MM.1S (cell line): ENCODE data around the gene ERC2.

Source experiments
- CTCF ChIP-seq: fragments of 300-600 bp; sonication (generic); IDR thresholded peaks from 2 replicates; pipeline ENCODE4 v1.5.1; 2016; ENCODE audit warnings: antibody characterized with exemption, low read length, mixed read lengths
- EZH2 ChIP-seq: fragments of 300-600 bp; sonication (generic); optimal IDR thresholded peaks from 2 replicates; pipeline ENCODE3; 2017; ENCODE audit warnings: low read depth, mild to moderate bottlenecking, antibody characterized with exemption, low read length, mixed read lengths

- TF ChIP-seq EZH2 = no peak
- no peak for TF ChIP-seq CTCF
Observed at GRCh38 chr3:55789516-55789915, 678.8 kb downstream of the ERC2 start.
